Suprapubic skin (tissue), 4 donors: ENCODE results near the gene PCNX1.

Source experiments
- EP300 ChIP-seq: sonication (generic); formaldehyde crosslinking; IDR thresholded peaks from one replicate; pipeline ENCODE4 v1.6.1; 2017; ENCODE audit warnings: antibody characterized with exemption
- POLR2A ChIP-seq, 2 donors: fragments of 450-650 bp; IDR thresholded peaks; one replicate each; pipeline ENCODE4 v1.6.1; 2017; ENCODE audit warnings: antibody characterized with exemption in 2 of 2, mild to moderate bottlenecking in 2 of 2, moderate library complexity in 2 of 2
- POLR2AphosphoS5 ChIP-seq, 3 donors: sonication (generic); formaldehyde crosslinking; IDR thresholded peaks; one replicate each; pipeline ENCODE4 v1.6.1; 2017; ENCODE audit warnings: antibody characterized with exemption in 3 of 3
- TF ChIP-seq, protein P1 (sequence below), 2 donors: fragments of 200-600 bp in 1 of 2; fragments of 450-650 bp in 1 of 2; sonication (generic) in 1 of 2; IDR thresholded peaks; one replicate each; pipeline ENCODE4 v1.5.1; 2016 to 2019; ENCODE audit warnings: antibody characterized with exemption in 2 of 2, mild to moderate bottlenecking in 1 of 2, moderate library complexity in 1 of 2

DNA sequence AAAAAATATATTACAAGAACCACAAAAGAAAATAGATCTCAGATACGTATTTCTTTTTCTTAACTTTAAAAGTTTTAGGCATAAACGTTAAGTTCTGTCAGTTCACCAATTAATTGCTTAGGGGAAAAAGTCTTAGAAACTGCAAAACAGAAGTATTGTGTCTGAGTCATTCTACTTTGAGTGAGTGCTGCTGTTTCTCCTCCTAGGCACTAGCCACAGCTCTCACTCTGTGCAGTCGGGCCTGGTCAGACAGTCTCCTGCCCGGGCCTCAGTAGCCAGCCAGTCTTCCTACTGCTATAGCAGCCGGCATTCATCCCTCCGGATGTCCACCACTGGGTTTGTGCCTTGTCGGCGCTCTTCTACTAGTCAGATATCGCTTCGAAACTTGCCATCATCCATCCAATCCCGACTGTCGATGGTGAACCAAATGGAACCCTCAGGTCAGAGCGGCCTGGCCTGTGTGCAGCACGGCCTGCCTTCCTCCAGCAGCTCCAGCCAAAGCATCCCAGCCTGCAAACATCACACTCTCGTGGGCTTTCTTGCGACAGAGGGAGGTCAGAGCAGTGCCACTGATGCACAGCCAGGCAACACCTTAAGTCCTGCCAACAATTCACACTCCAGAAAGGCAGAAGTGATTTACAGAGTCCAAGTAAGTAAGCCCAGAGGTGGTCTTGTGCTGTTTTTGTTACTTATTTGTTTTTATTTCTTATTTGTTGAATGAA, 201.3 kb downstream of the PCNX1 start:
- TF ChIP-seq POLR2A (IDR thresholded peaks at IDR 0.05), result no peak
- TF ChIP-seq, protein P1, sequence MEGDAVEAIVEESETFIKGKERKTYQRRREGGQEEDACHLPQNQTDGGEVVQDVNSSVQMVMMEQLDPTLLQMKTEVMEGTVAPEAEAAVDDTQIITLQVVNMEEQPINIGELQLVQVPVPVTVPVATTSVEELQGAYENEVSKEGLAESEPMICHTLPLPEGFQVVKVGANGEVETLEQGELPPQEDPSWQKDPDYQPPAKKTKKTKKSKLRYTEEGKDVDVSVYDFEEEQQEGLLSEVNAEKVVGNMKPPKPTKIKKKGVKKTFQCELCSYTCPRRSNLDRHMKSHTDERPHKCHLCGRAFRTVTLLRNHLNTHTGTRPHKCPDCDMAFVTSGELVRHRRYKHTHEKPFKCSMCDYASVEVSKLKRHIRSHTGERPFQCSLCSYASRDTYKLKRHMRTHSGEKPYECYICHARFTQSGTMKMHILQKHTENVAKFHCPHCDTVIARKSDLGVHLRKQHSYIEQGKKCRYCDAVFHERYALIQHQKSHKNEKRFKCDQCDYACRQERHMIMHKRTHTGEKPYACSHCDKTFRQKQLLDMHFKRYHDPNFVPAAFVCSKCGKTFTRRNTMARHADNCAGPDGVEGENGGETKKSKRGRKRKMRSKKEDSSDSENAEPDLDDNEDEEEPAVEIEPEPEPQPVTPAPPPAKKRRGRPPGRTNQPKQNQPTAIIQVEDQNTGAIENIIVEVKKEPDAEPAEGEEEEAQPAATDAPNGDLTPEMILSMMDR (IDR thresholded peaks at IDR 0.05), result no peak
- TF ChIP-seq POLR2AphosphoS5 (IDR thresholded peaks at IDR 0.05), result no peak
- TF ChIP-seq EP300, result no peak
